ENCODE data around the gene CST6.

Gene CST6

GRCh38 chr11:66026017-66026529 lies 14.3 kb downstream of the CST6 start, which contains the start of gene CATSPER1:
TSS of gene CATSPER1 (minus strand) at chr11:66026479. CDS start at chr11:66026379, 100 bp downstream.
- TF ChIP-seq, protein P1, sequence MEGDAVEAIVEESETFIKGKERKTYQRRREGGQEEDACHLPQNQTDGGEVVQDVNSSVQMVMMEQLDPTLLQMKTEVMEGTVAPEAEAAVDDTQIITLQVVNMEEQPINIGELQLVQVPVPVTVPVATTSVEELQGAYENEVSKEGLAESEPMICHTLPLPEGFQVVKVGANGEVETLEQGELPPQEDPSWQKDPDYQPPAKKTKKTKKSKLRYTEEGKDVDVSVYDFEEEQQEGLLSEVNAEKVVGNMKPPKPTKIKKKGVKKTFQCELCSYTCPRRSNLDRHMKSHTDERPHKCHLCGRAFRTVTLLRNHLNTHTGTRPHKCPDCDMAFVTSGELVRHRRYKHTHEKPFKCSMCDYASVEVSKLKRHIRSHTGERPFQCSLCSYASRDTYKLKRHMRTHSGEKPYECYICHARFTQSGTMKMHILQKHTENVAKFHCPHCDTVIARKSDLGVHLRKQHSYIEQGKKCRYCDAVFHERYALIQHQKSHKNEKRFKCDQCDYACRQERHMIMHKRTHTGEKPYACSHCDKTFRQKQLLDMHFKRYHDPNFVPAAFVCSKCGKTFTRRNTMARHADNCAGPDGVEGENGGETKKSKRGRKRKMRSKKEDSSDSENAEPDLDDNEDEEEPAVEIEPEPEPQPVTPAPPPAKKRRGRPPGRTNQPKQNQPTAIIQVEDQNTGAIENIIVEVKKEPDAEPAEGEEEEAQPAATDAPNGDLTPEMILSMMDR (IDR thresholded peaks at IDR 0.05) = no peak
- H3K27ac ChIP-seq = no peak within 1 kb of the TSS
- no peak for DNase-seq (ENCODE audit: low spot score)

GRCh38 chr11:66032957-66033735 lies 21.3 kb downstream of the CST6 start:
- no peak for DNase-seq (ENCODE audit: low spot score)
- H3K4me3 ChIP-seq = no peak overlapping the region
- H3K27ac ChIP-seq = no peak overlapping the region
- TF ChIP-seq, protein P1 (IDR thresholded peaks at IDR 0.05) = no peak

More at GRCh38 chr11:66026017-66026529, 14.3 kb downstream of the CST6 start, which contains the start of gene CATSPER1:
- no peak within 1 kb of the TSS for H3K4me3 ChIP-seq

DNA sequence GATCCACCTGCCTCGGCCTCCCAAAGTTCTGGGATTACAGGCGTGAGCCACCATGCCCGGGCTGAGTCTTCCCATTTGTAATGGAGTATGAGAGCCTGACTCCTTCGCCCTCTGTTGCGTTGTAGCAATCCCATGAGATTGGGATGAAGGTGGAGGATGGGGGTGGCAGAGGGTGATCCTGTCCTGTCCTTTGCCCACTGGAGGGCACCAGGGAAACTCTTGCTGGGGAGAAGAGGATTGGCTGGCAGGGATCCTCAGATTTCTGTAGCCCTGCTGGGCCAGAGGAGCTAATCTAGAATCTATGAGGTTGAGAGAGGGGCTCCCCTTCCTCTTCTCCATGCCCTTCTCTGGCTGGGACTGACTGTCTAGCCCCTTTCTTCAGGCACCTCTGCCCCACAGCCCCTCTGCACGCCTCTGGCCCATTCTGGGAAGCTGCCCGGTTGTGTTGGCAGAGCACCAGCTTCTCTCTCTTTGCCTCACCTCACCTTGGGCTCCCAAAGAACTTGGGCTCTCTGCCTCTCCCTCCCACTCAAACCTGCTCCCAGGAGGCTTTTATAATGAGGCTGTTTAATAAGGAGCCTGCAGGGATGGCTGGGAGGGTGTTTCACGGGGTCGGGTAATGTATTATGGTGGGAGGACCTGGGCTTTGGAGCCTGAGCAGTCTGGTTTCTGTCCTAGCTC lies 24.0 kb downstream of the CST6 start:
- TF ChIP-seq, protein P1 (IDR thresholded peaks at IDR 0.05) = no peak
- Histone ChIP-seq H3K4me3 (no peak overlapping the region), H3K27ac (no peak overlapping the region)
- DNase-seq (ENCODE audit: low spot score) = no peak

- Histone ChIP-seq H3K4me3 (no peak overlapping the region), H3K27ac (no peak overlapping the region)
- TF ChIP-seq, protein P1 (IDR thresholded peaks at IDR 0.05) = no peak
- no peak for DNase-seq (ENCODE audit: low spot score)
Measured at GRCh38 chr11:66036334-66036710, 24.5 kb downstream of the CST6 start.

- TF ChIP-seq, protein P1 (IDR thresholded peaks at IDR 0.05) = no peak
- DNase-seq (ENCODE audit: low spot score) = no peak
- no peak overlapping the region for H3K27ac ChIP-seq
- H3K4me3 ChIP-seq = no peak overlapping the region
Measured at GRCh38 chr11:66037327-66037726, 25.5 kb downstream of the CST6 start.

DNA sequence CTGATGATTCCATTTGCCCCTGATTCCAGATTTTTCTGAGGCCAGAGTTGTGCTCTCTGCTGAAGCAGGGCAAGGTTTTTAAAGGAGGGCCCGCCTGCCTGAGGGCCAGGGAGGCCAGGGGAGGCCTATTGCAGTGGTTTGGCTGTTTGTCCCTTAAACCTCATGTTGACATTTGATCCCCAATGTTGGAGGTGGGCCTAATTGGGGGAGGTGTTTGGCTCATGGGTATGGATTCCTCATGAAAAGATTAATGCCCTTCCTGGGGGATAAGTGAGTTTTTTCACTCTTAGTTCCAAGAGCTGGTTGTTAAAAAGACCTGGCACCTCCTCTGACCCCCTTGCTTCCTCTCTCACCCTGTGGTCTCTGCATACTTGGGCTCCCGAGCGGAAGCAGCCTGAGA lies 28.0 kb downstream of the CST6 start:
- Histone ChIP-seq H3K27ac (no peak overlapping the region), H3K4me3 (no peak overlapping the region)
- no peak for DNase-seq (ENCODE audit: low spot score)
- TF ChIP-seq, protein P1 (IDR thresholded peaks at IDR 0.05) = no peak

Measured in coronary artery (tissue), 2 donors.